Osteoblast (primary cell): ENCODE results near the gene LHX6. TPM values are rescaled to one million over a fixed set of nuclear protein-coding genes. Genes with fewer than 3 reads are reported as not detected.

Experiments
- DNase-seq: peaks from one replicate; pipeline ENCODE4 v3.0.0; 2011; ENCODE audit warnings: low spot score, mixed read lengths; ENCODE audit not compliant: insufficient read length; ENCODE audit errors: missing footprints
- H2AFZ ChIP-seq: 2 replicates; pipeline ENCODE4 v1.6.0; 2011; ENCODE audit warnings: mild to moderate bottlenecking, low read length
- H3K27ac ChIP-seq: 2 replicates; pipeline ENCODE4 v1.5.1; 2011; ENCODE audit warnings: mild to moderate bottlenecking, low read depth, low read length, moderate library complexity
- H3K27me3 ChIP-seq: 2 replicates; pipeline ENCODE4 v1.6.0; 2012; ENCODE audit warnings: mild to moderate bottlenecking, control low read depth, inconsistent platforms, low read length, moderate library complexity; ENCODE audit not compliant: insufficient read depth
- H3K36me3 ChIP-seq: 2 replicates; pipeline ENCODE4 v1.5.1; 2011; ENCODE audit warnings: mild to moderate bottlenecking, low read length, control low read depth, moderate library complexity; ENCODE audit not compliant: insufficient read depth
- H3K4me1 ChIP-seq: 2 replicates; pipeline ENCODE4 v1.5.1; 2011; ENCODE audit warnings: mild to moderate bottlenecking, low read length, control low read depth, moderate library complexity; ENCODE audit not compliant: insufficient read depth
- H3K4me2 ChIP-seq: 2 replicates; pipeline ENCODE4 v1.6.0; 2011; ENCODE audit warnings: mild to moderate bottlenecking, low read length; ENCODE audit not compliant: insufficient read depth
- H3K4me3 ChIP-seq: fragments of 200-600 bp; sonication (generic); 3 replicates; pipeline ENCODE4 v1.5.1; 2012; ENCODE audit warnings: mild to moderate bottlenecking, low read length, inconsistent platforms; ENCODE audit not compliant: insufficient read depth
- H3K79me2 ChIP-seq: 2 replicates; pipeline ENCODE4 v1.6.0; 2012; ENCODE audit warnings: mild to moderate bottlenecking, low read length, control low read depth, inconsistent platforms; ENCODE audit not compliant: insufficient read depth
- H3K9me3 ChIP-seq: 2 replicates; pipeline ENCODE4 v1.5.1; 2011; ENCODE audit warnings: low read depth, low read length, control low read depth
- H4K20me1 ChIP-seq: 2 replicates; pipeline ENCODE4 v1.6.0; 2012; ENCODE audit warnings: mild to moderate bottlenecking, low read length, control low read depth; ENCODE audit not compliant: insufficient read depth
- total RNA-seq: library from RNA; depleted of rRNA; stranded (reverse); fragments of >200 nt; gene quantifications from 2 replicates; pipeline ENCODE4 v1.2.3, GENCODE V29; 2012
- TF ChIP-seq, protein P1 (sequence below): IDR thresholded peaks from 2 replicates; pipeline ENCODE4 v1.5.1; 2011; ENCODE audit warnings: mild to moderate bottlenecking, low read depth, low read length, moderate library complexity; ENCODE audit errors: extremely low read depth

The LHX6 gene
- total RNA-seq, 1 donor, result not detected

DNA sequence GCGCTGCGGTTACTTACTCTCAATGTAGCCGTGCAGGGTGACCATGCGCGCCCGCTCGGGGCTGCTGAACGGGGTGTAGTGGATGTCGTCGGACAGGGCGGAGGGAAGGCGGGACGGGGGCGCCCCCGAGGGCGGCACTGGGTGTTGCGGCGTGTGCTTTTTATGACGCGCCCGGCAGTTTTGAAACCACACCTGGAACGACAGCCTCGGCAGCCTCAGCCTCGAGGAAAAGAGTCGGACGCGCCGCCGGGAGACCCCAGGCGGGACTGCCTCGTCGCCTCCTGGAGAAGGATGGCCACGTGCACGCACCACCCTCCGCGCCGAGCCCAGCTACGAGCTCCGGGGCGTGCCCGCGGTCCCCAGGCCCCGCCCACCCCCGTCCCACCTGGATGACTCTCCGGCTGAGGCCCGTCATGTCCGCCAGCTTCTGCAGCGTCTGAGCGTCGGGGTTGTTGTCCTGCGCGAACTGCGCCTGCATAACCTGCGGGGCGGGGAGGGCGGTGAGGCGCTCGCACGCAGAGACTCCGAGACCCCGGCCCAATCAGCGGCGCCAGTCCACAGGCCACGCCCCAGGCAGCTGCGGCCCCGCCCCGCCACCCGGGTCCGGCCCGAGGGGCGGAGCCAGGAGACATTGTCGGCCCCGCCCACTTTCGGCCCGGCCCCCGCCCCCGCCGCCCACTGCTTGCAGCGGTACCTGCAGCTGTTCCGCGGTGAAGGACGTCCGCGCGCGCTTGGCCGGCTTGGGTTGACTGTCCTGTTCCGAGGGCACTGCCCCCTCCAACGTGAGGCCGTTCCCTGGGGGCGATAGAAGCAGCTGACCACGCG, 15.0 kb downstream of the LHX6 start:
- Histone ChIP-seq H2AFZ (no peak overlapping the region), H3K9me3 (no peaks in the 10 kb centered on the region), H3K79me2 (no peaks in the 10 kb centered on the region), H3K27me3 (peaks cover 77% of the 10 kb centered on the region), H3K36me3 (no peaks in the 10 kb centered on the region), H3K4me1 (peaks cover 7% of the 10 kb centered on the region), H3K4me3 (peak overlapping the region; percentile 42), H3K27ac (no peak overlapping the region), H4K20me1 (no peaks in the 10 kb centered on the region), H3K4me2 (peak overlapping the region; percentile 48)
- peak; percentile 77 for DNase-seq
- TF ChIP-seq, protein P1, sequence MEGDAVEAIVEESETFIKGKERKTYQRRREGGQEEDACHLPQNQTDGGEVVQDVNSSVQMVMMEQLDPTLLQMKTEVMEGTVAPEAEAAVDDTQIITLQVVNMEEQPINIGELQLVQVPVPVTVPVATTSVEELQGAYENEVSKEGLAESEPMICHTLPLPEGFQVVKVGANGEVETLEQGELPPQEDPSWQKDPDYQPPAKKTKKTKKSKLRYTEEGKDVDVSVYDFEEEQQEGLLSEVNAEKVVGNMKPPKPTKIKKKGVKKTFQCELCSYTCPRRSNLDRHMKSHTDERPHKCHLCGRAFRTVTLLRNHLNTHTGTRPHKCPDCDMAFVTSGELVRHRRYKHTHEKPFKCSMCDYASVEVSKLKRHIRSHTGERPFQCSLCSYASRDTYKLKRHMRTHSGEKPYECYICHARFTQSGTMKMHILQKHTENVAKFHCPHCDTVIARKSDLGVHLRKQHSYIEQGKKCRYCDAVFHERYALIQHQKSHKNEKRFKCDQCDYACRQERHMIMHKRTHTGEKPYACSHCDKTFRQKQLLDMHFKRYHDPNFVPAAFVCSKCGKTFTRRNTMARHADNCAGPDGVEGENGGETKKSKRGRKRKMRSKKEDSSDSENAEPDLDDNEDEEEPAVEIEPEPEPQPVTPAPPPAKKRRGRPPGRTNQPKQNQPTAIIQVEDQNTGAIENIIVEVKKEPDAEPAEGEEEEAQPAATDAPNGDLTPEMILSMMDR, result no peak

DNA sequence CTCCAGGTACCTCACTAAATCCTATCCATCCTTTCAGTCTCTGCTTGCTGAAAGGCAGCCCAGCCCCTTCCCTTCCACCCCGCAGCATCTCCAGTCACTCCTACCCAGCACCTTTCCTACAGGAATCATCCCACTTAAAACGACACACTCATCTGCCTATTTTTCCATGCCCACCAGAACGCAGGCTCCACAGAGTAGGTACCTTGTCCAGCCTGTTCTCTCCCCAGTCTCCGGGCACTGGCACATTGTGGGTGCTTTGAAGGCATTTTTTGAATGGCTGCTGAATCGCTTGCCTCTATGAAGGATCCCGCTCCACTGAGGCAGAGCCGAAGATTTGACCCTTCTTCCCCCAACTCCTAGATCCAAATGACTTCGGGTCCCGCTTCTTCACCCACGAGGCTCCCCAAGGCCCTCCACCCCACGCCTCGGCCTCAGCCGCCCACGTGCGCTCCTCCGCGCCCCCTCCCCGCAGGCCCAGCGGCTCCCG, 15.6 kb downstream of the LHX6 start:
- Histone ChIP-seq H3K4me1 (peaks cover under 1% of the 10 kb centered on the region), H4K20me1 (no peaks in the 10 kb centered on the region), H3K4me2 (peak overlapping the region; percentile 48), H3K36me3 (no peaks in the 10 kb centered on the region), H3K9me3 (no peaks in the 10 kb centered on the region), H2AFZ (no peak overlapping the region), H3K79me2 (no peaks in the 10 kb centered on the region), H3K27me3 (peaks cover 70% of the 10 kb centered on the region), H3K4me3 (no peak overlapping the region), H3K27ac (no peak overlapping the region)
- peak; percentile 75 for DNase-seq
- TF ChIP-seq, protein P1, result no peak

DNA sequence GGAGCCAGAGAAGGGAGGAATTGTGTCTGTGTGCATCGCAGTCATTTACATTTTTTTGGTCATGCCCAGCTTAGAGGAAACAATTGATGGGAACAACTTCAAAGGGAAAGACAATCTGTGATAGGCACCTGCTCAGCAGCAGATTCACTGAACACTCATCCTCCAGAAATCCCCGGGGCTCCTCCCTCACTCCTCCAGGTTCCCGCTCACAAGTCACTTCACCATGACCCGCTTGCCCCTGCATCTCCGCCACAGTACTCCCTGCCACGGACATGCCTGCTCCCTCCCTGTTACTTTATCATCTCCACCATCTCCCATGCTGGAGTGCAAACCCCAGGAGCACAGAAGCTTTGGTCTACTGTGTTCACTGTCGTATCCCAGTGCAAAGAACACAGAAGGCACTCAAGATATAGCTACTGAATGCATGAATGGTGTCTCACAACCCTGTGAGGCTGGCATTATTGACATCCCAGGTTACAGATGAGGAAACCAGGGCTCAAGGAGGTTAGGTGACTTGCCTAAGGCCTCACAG, 16.2 kb downstream of the LHX6 start:
- H3K4me1 ChIP-seq, result no peaks in the 10 kb centered on the region
- peak; percentile 67 for DNase-seq
- no peaks in the 10 kb centered on the region for H4K20me1 ChIP-seq
- H3K9me3 ChIP-seq, result no peaks in the 10 kb centered on the region
- TF ChIP-seq, protein P1, result no peak
- H2AFZ ChIP-seq, result no peak overlapping the region
- no peak overlapping the region for H3K4me3 ChIP-seq
- H3K27me3 ChIP-seq, result peaks cover 64% of the 10 kb centered on the region
- no peak overlapping the region for H3K27ac ChIP-seq
- no peaks in the 10 kb centered on the region for H3K36me3 ChIP-seq
- H3K79me2 ChIP-seq, result no peaks in the 10 kb centered on the region
- no peak overlapping the region for H3K4me2 ChIP-seq

GRCh38 chr9:122209451-122209850, 19.3 kb downstream of the LHX6 start:
- H3K4me3 ChIP-seq, result no peak overlapping the region
- H3K27me3 ChIP-seq, result peaks cover 35% of the 10 kb centered on the region
- H2AFZ ChIP-seq, result no peak overlapping the region
- peak; percentile 34 for DNase-seq
- no peaks in the 10 kb centered on the region for H3K36me3 ChIP-seq
- no peaks in the 10 kb centered on the region for H3K9me3 ChIP-seq
- no peak overlapping the region for H3K4me2 ChIP-seq
- no peaks in the 10 kb centered on the region for H4K20me1 ChIP-seq
- H3K4me1 ChIP-seq, result peaks cover 16% of the 10 kb centered on the region
- no peaks in the 10 kb centered on the region for H3K79me2 ChIP-seq
- TF ChIP-seq, protein P1, result no peak
- H3K27ac ChIP-seq, result no peak overlapping the region
